AG09319 (cell line): ENCODE results near the gene CSPG4.
"Not testable (repeated sequence)": the region's sequence is repeated elsewhere in the genome, so short reads cannot be mapped to it uniquely, and the experiment has no call there.

Source experiments
- DNase-seq: peaks from one replicate; pipeline ENCODE4 v3.0.0-alpha.2; 2010; ENCODE audit warnings: low read depth; ENCODE audit errors: extremely low read depth
- TF ChIP-seq, protein P1 (sequence below): IDR thresholded peaks from 2 replicates; pipeline ENCODE4 v1.5.1; 2011; ENCODE audit warnings: low read depth, mild to moderate bottlenecking, inconsistent platforms, low read length, moderate library complexity

The CSPG4 gene

GRCh38 chr15:75721923-75722870, 9.5 kb upstream of the CSPG4 start:
- TF ChIP-seq, protein P1, sequence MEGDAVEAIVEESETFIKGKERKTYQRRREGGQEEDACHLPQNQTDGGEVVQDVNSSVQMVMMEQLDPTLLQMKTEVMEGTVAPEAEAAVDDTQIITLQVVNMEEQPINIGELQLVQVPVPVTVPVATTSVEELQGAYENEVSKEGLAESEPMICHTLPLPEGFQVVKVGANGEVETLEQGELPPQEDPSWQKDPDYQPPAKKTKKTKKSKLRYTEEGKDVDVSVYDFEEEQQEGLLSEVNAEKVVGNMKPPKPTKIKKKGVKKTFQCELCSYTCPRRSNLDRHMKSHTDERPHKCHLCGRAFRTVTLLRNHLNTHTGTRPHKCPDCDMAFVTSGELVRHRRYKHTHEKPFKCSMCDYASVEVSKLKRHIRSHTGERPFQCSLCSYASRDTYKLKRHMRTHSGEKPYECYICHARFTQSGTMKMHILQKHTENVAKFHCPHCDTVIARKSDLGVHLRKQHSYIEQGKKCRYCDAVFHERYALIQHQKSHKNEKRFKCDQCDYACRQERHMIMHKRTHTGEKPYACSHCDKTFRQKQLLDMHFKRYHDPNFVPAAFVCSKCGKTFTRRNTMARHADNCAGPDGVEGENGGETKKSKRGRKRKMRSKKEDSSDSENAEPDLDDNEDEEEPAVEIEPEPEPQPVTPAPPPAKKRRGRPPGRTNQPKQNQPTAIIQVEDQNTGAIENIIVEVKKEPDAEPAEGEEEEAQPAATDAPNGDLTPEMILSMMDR = no peak
- no peak for DNase-seq

GRCh38 chr15:75721480-75721922, 8.9 kb upstream of the CSPG4 start:
- DNase-seq = no peak
- TF ChIP-seq, protein P1 = no peak

DNA sequence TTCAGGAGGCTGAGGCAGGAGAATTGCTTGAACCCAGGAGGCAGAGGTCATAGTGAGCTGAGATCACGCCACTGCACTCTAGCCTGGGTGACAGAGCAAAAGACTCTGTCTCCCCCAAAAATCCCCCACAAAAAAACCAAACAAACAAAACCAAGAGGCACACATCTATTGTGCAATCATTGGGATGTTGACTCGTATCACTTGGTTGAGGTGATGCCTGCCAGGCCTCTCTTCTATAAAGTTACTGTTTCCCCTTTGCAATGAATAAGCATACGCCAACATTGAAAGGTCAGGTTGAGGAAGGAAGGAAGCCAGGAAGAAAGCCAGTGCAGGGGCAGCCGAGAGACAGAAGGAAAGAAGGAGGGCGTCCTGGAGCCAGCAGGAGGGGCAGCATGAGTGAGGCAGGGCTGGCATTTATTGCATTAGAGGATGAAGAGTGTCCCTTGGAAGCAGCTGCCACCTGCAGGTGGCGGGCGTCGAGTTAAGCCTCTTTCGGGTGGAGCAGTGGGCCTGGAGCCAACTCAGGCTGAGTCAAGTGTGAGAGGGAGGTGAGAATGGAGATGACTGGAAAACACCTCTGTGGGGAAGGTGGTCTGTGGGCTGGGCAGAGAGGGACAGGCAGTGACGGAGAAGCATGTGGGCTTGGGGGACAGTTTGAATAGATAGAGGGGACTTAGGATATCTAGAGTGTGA, 8.3 kb upstream of the CSPG4 start:
- DNase-seq = no peak
- TF ChIP-seq, protein P1 = no peak

- TF ChIP-seq, protein P1 = no peak
- no peak for DNase-seq
Observed at GRCh38 chr15:75720297-75720696, 7.6 kb upstream of the CSPG4 start.

DNA sequence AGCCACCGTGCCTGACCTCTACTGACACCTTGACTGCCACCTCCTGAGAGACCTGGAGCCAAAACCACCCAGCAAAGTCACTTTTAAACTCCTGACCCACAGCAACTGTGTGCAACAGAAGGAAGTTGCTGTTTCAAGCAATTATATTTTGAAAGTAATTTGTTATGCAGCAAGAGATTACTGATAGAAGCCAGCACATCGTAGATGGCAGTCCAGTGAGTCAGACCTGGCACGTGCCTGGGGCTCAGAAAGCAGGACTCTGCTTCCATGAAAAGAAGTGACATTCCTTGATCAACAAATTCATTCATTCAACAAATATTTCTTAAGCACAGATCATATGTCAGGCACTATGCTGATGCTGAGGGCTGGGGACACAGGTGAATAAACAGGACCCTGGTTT, 5.7 kb upstream of the CSPG4 start:
- no peak for DNase-seq
- TF ChIP-seq, protein P1 = no peak

DNA sequence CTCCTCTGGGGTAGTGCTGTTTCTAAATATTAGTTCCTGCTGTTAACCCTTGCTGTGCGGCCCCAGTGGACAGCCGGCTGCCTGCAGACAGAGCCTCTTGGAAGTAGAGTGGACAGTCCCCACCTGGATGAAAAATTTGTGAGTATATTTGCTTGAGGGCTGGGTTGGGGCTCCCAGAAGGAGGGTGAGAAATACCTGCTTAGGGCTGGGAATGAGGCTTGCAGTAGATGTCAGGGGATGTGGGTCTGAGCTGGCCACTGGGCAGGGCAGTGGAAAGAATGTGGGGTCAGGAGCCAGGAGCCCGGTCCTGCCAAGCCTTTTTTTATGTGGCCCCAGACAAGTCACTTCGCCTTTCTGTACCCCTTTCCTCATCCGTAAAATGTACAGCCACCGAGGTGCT, 4.4 kb upstream of the CSPG4 start:
- not testable (repeated sequence) for DNase-seq

DNA sequence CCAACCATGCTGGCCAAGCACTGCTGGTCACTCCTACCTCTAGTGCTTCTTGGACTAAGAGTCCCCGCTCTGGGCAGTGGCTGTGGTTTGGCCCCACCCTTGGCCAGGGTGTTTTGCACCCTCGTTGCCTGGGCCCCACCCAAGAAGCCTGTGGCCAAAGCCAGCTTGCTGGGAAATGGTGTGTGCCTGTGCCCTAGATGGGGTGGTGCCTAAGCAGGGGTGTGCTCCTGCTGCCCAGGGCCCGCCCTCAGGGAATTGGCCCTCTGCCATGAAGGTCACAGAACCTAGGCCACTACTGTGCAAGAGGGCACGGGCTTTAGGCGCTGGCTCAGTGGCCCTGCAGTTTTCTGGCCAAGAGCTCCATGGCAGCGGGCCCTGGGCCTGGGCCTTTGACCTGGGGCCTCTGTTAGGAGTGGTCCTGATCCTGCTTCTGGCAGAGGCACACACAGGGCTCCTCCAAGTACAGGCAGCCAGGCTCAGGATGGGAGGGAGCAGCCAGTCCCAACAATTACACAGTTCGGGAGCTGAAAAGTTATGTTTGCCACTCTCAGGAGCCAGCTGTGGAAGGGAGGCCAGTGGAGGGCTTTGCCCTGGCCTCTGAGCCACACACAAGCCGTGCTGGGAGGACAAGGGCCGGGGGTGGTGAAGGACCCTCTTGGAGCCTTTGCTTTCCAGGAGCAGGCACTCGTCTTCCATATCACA, 3.8 kb upstream of the CSPG4 start:
- not testable (repeated sequence) for DNase-seq

DNA sequence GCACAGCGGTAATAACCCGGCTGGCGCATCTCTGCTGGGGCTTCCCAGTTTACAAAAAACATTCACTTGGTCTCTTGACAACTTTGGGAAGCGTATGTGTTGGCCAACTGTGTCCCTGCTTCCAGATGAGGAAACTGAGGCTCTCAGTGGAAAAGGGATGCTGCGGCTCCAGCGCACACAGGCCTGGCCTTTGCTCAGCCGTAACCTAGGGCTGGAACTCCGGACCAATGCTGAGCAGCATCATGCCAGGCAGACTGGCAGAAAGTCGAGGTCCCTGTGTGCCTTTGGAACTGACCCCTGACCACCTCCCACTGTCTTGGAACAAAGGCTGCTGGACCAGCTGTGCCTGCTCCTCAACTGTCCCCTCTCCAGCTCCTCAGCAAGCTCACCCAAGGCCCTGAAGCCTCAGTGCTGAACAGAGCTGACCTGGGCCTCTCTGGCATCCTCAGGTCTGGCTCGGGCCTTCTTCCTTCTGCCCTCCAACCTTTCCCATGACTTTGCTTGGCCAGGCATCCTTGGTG, 2.7 kb upstream of the CSPG4 start:
- DNase-seq = not testable (repeated sequence)
